G401 (cell line): ENCODE results near the gene KLK3. TPM values are rescaled to one million over a fixed set of nuclear protein-coding genes. Genes with fewer than 3 reads are reported as not detected.
"Not testable (repeated sequence)": the region's sequence is repeated elsewhere in the genome, so short reads cannot be mapped to it uniquely, and the experiment has no call there.

Experiments used
- DNase-seq: peaks from one replicate; pipeline ENCODE4 v3.0.0-alpha.2; 2015; ENCODE audit warnings: low spot score
- in situ Hi-C: cut with HindIII; loops from 2 replicates; pipeline ENCODE4 v1.10.0; 2016; ENCODE audit warnings: low sequenced_read_pairs, mixed read lengths
- total RNA-seq: library from RNA; depleted of rRNA; stranded (reverse); fragments of >200 nt; shearing (Covaris generic); gene quantifications from 2 replicates; pipeline ENCODE4 v1.2.3, GENCODE V29; 2014; rRNA removed

The KLK3 gene
- total RNA-seq, 1 experiment from 2014 or later, result not detected

GRCh38 chr19:50894478-50895356, 40.0 kb downstream of the KLK3 start:
- DNase-seq, result no peak
- in situ Hi-C loops, result no loop called here

DNA sequence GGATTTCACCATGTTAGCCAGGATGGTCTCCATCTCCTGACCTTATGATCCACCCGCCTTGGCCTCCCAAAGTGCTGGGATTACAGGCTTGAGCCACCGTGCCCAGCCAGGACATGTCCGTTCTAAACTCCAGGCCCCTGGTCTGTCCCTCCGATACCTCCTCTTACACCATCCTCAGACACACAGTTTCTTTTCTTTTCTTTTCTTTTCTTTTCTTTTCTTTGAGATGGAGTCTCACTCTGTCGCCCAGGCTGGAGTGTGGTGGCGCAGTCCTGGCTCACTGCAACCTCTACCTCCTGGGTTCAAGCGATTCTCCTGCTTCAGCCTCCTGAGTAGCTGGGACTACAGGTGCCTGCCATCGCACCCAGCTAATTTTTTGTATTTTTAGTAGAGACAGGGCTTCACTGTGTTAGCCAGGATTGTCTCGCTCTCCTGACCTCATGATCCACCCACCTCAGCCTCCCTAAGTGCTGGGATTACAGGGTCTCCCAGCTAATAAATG, 41.4 kb downstream of the KLK3 start:
- DNase-seq, in situ Hi-C loops: not testable (repeated sequence)

DNA sequence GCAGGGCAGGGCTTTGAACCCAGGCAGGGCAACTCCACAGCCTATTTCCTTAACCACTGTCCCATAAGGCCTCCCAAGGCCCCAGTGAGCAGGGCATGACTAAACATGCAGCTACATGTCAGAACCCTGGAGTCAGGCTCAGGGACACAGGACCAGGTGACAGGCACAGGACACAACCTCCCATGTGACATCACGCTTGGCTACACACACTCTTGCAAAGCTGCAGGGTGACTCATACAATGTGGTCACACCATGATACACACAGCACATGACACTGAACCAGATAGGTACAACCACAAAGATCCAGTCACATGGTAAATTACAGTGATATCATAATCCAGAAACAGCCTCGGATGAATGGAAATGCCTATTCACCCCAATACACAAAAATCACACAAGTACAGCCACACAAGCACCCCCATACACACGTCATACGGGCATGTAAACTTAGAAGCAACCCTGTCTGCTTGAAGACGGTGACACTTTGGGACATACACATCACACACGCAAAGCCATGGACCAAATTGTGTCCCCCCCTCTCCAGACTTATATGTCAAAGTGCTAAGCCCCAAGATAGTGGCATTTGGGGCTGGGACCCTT, 42.0 kb downstream of the KLK3 start:
- in situ Hi-C loops, result no loop called here
- DNase-seq, result no peak

- in situ Hi-C loops, result no loop called here
- no peak for DNase-seq
These were observed 42.5 kb downstream of the KLK3 start for GRCh38 chr19:50897191-50897607.

- DNase-seq, result no peak
- in situ Hi-C loops, result no loop called here
These were observed 42.9 kb downstream of the KLK3 start for GRCh38 chr19:50897612-50898011.

- no peak for DNase-seq
- in situ Hi-C loops, result no loop called here
These were observed 43.3 kb downstream of the KLK3 start for GRCh38 chr19:50898018-50898417.

DNA sequence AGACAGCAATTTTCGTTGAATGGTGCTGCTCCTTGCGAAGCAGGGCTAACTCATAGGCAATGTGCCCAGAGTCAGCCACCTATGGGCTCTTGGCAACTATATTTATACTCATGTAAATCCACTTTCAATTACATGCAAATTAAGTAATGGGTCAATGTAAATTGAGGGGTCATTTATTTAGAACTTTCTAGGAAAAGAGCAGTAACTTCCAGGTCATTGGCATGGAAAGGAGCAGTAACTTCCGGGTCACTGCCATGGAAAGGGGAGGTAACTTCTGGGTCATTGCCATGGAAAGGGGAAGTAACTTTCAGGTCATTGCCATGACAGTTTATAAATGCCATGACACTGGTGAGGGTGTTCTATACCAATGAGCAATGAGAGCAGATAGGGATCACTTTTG, 44.9 kb downstream of the KLK3 start:
- in situ Hi-C loops, result no loop called here
- no peak for DNase-seq

- no peak for DNase-seq
- in situ Hi-C loops, result no loop called here
These were observed 47.9 kb downstream of the KLK3 start for GRCh38 chr19:50902640-50903039.

DNA sequence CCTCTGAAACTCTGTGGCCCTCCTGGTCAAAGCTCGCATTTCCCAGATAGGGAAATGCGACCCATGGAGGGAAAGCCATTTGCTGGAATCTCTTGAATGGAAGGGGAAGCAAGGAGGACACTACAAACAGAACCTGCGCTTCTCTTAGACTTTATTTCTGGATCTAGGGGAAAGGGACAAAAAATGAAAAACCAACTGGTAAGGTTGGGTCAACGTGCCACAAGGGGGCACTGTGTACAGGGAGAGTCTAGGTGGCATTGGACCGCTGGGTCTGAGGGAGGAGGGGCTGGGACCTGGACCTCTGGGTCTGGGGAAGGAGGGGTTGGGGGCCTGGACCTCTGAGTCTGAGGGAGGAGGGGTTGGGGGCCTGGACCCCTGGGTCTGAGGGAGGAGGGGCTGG, 51.5 kb downstream of the KLK3 start:
- in situ Hi-C loops, result no loop called here
- DNase-seq, result peak; percentile 10

GRCh38 chr19:50908336-50908735, 53.6 kb downstream of the KLK3 start:
- in situ Hi-C loops, result no loop called here
- no peak for DNase-seq

DNA sequence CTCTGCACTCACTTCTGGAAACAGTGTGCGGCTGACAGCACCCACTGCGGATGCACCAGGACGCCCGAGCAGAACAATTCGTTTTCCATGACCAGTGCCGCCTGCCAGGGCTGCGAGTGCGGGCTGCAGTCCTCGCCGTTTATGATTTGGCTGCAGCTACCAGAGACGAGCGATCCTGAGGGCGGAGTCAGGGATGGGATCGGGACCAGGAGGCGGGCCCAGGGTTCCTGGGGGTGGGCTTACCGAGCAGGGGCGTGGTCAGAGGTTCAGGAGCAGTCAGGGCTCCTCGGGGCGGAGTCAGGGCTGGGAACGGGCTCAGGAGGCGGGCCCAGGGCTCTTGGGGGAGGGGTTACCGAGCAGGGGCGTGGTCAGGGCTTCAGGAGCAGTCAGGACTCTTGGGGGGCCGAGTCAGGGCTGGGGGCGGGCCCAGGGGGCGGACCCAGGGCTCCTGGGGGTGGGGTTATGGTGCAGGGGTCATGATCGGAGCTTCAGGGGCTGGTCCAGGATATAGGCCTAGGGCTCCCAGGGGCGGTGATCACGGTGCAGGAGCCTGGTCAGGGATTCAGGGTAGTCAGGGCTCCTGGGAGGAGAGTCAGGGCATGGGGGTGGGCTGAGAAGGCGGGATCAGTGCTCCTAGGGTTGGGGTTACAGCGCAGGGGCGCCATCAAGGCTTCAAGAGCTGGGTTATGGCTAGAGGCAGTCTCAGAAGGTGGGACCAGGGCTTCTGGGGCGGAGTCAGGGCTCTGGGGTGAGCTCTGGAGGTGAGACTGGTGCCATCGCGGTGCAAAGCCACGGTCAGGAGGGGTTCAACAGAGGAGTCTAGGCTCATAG, 54.7 kb downstream of the KLK3 start:
- in situ Hi-C loops, result no loop called here
- DNase-seq, result peak; percentile 40

Other genes starting within 250 kb of the KLK3 start
- gene SYT3, start 215.0 kb upstream of the KLK3 start, total RNA-seq, result 2.7 and 5.7 TPM in 2 replicates
- gene C19orf81, start 205.5 kb upstream of the KLK3 start, total RNA-seq, result 10.0 and 13.1 TPM in 2 replicates
- gene SHANK1, start 135.1 kb upstream of the KLK3 start, total RNA-seq, result 14.0 and 16.4 TPM in 2 replicates
- gene CLEC11A, start 131.6 kb upstream of the KLK3 start, total RNA-seq, result 91.4 and 132 TPM in 2 replicates
- not detected in 2 replicates for gene GPR32, start 84.5 kb upstream of the KLK3 start, total RNA-seq
- not detected in 2 replicates for gene ACP4, start 64.5 kb upstream of the KLK3 start, total RNA-seq
- gene KLK1, start 31.1 kb upstream of the KLK3 start, total RNA-seq, result not detected in 2 replicates
- gene KLK15, start 21.3 kb upstream of the KLK3 start, total RNA-seq, result not detected in 2 replicates
- not detected in 2 replicates for gene KLK2, start 18.5 kb downstream of the KLK3 start, total RNA-seq
- not detected in 2 replicates for gene KLK4, start 56.5 kb downstream of the KLK3 start, total RNA-seq
- gene KLK5, start 98.1 kb downstream of the KLK3 start, total RNA-seq, result 0.58 TPM in 1 of 2 replicates, not detected in the other
- not detected in 2 replicates for gene KLK6, start 114.7 kb downstream of the KLK3 start, total RNA-seq
- gene KLK7, start 129.0 kb downstream of the KLK3 start, total RNA-seq, result not detected in 2 replicates
- gene KLK8, start 146.7 kb downstream of the KLK3 start, total RNA-seq, result not detected in 2 replicates
- gene KLK10, start 164.8 kb downstream of the KLK3 start, total RNA-seq, result not detected in 2 replicates
- gene KLK11, start 171.7 kb downstream of the KLK3 start, total RNA-seq, result not detected in 2 replicates
- not detected in 2 replicates for gene KLK12, start 180.1 kb downstream of the KLK3 start, total RNA-seq
- not detected in 2 replicates for gene KLK13, start 210.2 kb downstream of the KLK3 start, total RNA-seq
- gene KLK14, start 228.0 kb downstream of the KLK3 start, total RNA-seq, result not detected in 2 replicates